GM18526 (cell line): ENCODE measurements around the gene SGF29.

Experiments used
- POLR2A ChIP-seq: IDR thresholded peaks from 3 replicates; pipeline ENCODE4 v1.6.1; 2011; ENCODE audit not compliant: insufficient read length; ENCODE audit errors: extremely low read depth

SGF29 gene

GRCh38 chr16:28573738-28574718 lies 20.3 kb downstream of the SGF29 start:
- TF ChIP-seq POLR2A, result no peak

GRCh38 chr16:28574925-28575324 lies 21.2 kb downstream of the SGF29 start:
- TF ChIP-seq POLR2A, result no peak

- TF ChIP-seq POLR2A, result no peak
These were observed 21.9 kb downstream of the SGF29 start for GRCh38 chr16:28575446-28576109.

GRCh38 chr16:28580726-28581315 lies 27.1 kb downstream of the SGF29 start:
- no peak for TF ChIP-seq POLR2A

- TF ChIP-seq POLR2A, result no peak
These were observed 32.0 kb downstream of the SGF29 start for GRCh38 chr16:28585674-28586073.

- TF ChIP-seq POLR2A, result no peak
These were observed 32.7 kb downstream of the SGF29 start for GRCh38 chr16:28586466-28586865.

- TF ChIP-seq POLR2A, result no peak
These were observed 33.7 kb downstream of the SGF29 start for GRCh38 chr16:28587386-28587785.

- TF ChIP-seq POLR2A, result no peak
These were observed 35.3 kb downstream of the SGF29 start for GRCh38 chr16:28589069-28589468.

- TF ChIP-seq POLR2A, result no peak
These were observed 36.2 kb downstream of the SGF29 start for GRCh38 chr16:28589930-28590329.

- no peak for TF ChIP-seq POLR2A
These were observed 36.9 kb downstream of the SGF29 start for GRCh38 chr16:28590384-28591340.

- TF ChIP-seq POLR2A, result no peak
These were observed 37.6 kb downstream of the SGF29 start for GRCh38 chr16:28591355-28591754.

- no peak for TF ChIP-seq POLR2A
These were observed 38.8 kb downstream of the SGF29 start for GRCh38 chr16:28592511-28592910.

GRCh38 chr16:28592979-28593553 lies 39.3 kb downstream of the SGF29 start:
- TF ChIP-seq POLR2A, result no peak

GRCh38 chr16:28596115-28596630 lies 42.5 kb downstream of the SGF29 start:
- TF ChIP-seq POLR2A, result no peak

- no peak for TF ChIP-seq POLR2A
These were observed 43.3 kb downstream of the SGF29 start, which contains the start of gene SULT1A2 for GRCh38 chr16:28596840-28597691. TSS of gene SULT1A2 (minus strand) at chr16:28597050. CDS start at chr16:28595930, 1,120 bp downstream.
